GM21423 (cell line): ENCODE measurements around the gene EXOC3L4.

ENCODE experiments used
- ATAC-seq: cut with Tn5 transposase; IDR thresholded peaks from one replicate; pipeline ENCODE4 v1.9.1; 2021; ENCODE audit warnings: mild to moderate bottlenecking, moderate library complexity; ENCODE audit not compliant: unreplicated experiment

The EXOC3L4 gene

GRCh38 chr14:103089386-103090335, 4.9 kb upstream of the EXOC3L4 start:
- ATAC-seq, result no peak

- ATAC-seq, result no peak
These were observed 4.0 kb upstream of the EXOC3L4 start for GRCh38 chr14:103090481-103091020.

- ATAC-seq, result peak; percentile 47
These were observed 3.3 kb upstream of the EXOC3L4 start for GRCh38 chr14:103091041-103091882.

GRCh38 chr14:103091883-103092222, 2.7 kb upstream of the EXOC3L4 start:
- no peak for ATAC-seq

- ATAC-seq, result no peak
These were observed 594 bp upstream of the EXOC3L4 start for GRCh38 chr14:103093856-103094405.

- no peak for ATAC-seq
These were observed 769 bp downstream of the EXOC3L4 start for GRCh38 chr14:103095210-103095778.

GRCh38 chr14:103096387-103096786, 1.9 kb downstream of the EXOC3L4 start:
- no peak for ATAC-seq

GRCh38 chr14:103097244-103097993, 2.9 kb downstream of the EXOC3L4 start:
- no peak for ATAC-seq

GRCh38 chr14:103097994-103098957, 3.8 kb downstream of the EXOC3L4 start:
- ATAC-seq, result no peak

- ATAC-seq, result no peak
These were observed 4.7 kb downstream of the EXOC3L4 start for GRCh38 chr14:103099081-103099732.

GRCh38 chr14:103099733-103100280, 5.3 kb downstream of the EXOC3L4 start:
- no peak for ATAC-seq

GRCh38 chr14:103100281-103101121, 6.0 kb downstream of the EXOC3L4 start:
- no peak for ATAC-seq

GRCh38 chr14:103101257-103101962, 6.9 kb downstream of the EXOC3L4 start:
- no peak for ATAC-seq

GRCh38 chr14:103101963-103102688, 7.6 kb downstream of the EXOC3L4 start:
- ATAC-seq, result no peak

GRCh38 chr14:103102689-103103260, 8.2 kb downstream of the EXOC3L4 start:
- no peak for ATAC-seq
